ENCODE measurements around the gene PAX7.

The PAX7 gene

DNA sequence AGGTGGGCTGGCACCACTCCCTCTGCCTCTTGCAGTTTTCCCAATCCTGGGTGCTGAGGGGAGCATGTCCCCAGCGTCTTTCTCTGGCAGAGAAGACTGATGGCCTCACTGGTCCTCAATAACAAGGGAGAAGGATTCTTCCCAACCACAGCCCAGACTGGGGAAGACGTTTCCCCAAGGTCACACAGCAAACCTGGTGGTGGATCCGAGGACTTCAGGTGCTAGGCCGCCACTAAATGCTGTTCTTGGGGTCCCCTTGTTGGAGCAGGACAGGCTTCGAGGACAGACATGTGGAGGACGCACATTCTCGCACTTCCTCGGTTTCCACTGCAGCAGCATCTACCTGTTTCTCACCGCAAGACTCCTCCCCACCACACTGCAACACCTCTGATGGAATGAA is 30.9 kb upstream of the PAX7 start:
- Histone ChIP-seq H3K27ac (no peak overlapping the region), H2AFZ (ENCODE audit: low read depth) (no peak overlapping the region), H3K4me1 (ENCODE audit: low read depth, poor library complexity, severe bottlenecking) (no peaks in the 10 kb centered on the region), H3K36me3 (ENCODE audit: insufficient read depth) (no peaks in the 10 kb centered on the region), H3K27me3 (ENCODE audit: insufficient read depth, low read depth) (peaks cover 27% of the 10 kb centered on the region; the same call in 1 of the 2 replicates), H3K4me2 (no peak overlapping the region), H4K20me1 (ENCODE audit: insufficient read depth) (no peaks in the 10 kb centered on the region), H3K4me3 (IDR thresholded peaks at IDR 0.05; ENCODE audit: insufficient read depth, low read depth, low read length) (no peak overlapping the region), H3K79me2 (ENCODE audit: insufficient read depth, low read depth) (no peaks in the 10 kb centered on the region), H3K9ac (no peak overlapping the region)
- TF ChIP-seq, protein P1, sequence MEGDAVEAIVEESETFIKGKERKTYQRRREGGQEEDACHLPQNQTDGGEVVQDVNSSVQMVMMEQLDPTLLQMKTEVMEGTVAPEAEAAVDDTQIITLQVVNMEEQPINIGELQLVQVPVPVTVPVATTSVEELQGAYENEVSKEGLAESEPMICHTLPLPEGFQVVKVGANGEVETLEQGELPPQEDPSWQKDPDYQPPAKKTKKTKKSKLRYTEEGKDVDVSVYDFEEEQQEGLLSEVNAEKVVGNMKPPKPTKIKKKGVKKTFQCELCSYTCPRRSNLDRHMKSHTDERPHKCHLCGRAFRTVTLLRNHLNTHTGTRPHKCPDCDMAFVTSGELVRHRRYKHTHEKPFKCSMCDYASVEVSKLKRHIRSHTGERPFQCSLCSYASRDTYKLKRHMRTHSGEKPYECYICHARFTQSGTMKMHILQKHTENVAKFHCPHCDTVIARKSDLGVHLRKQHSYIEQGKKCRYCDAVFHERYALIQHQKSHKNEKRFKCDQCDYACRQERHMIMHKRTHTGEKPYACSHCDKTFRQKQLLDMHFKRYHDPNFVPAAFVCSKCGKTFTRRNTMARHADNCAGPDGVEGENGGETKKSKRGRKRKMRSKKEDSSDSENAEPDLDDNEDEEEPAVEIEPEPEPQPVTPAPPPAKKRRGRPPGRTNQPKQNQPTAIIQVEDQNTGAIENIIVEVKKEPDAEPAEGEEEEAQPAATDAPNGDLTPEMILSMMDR (conservative IDR thresholded peaks at IDR 0.05; ENCODE audit: low read depth, low read length): no peak

DNA sequence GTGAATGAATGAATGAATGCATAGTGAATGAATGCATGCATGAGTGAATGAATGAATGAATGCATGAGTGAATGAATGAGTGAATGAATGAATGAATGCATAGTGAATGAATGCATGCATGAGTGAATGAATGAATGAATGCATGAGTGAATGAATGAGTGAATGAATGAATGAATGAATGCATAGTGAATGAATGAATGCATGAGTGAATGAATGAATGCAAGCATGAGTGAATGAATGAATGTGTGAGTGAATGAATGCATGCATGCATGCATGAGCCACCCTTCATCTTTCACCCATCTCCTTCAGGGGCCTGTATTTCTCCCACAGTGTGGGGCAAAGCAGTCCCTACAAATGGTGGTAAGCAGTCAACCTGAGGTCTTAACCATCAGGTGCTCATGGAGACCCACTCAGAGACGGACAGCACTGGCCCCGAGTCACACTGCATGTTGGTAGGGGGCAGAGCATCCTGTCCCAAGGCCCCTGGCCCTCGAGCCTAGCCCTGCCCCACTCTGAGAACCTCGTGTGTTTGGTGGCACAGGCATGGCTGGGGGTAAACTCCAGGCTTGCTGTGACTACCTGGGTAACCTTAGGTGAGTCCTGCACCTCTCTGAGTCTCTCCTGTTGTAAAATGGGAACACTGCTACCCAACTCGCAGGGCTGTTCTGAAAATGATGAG is 28.0 kb upstream of the PAX7 start:
- Histone ChIP-seq H3K79me2 (ENCODE audit: insufficient read depth, low read depth) (no peaks in the 10 kb centered on the region), H3K27ac (no peak overlapping the region), H3K4me3 (IDR thresholded peaks at IDR 0.05; ENCODE audit: insufficient read depth, low read depth, low read length) (no peak overlapping the region), H3K36me3 (ENCODE audit: insufficient read depth) (no peaks in the 10 kb centered on the region), H3K4me2 (no peak overlapping the region), H3K27me3 (ENCODE audit: insufficient read depth, low read depth) (peaks cover 41% of the 10 kb centered on the region), H4K20me1 (ENCODE audit: insufficient read depth) (no peaks in the 10 kb centered on the region), H2AFZ (ENCODE audit: low read depth) (no peak overlapping the region), H3K9ac (no peak overlapping the region), H3K4me1 (ENCODE audit: low read depth, poor library complexity, severe bottlenecking) (no peaks in the 10 kb centered on the region)
- TF ChIP-seq, protein P1 (conservative IDR thresholded peaks at IDR 0.05; ENCODE audit: low read depth, low read length): no peak

DNA sequence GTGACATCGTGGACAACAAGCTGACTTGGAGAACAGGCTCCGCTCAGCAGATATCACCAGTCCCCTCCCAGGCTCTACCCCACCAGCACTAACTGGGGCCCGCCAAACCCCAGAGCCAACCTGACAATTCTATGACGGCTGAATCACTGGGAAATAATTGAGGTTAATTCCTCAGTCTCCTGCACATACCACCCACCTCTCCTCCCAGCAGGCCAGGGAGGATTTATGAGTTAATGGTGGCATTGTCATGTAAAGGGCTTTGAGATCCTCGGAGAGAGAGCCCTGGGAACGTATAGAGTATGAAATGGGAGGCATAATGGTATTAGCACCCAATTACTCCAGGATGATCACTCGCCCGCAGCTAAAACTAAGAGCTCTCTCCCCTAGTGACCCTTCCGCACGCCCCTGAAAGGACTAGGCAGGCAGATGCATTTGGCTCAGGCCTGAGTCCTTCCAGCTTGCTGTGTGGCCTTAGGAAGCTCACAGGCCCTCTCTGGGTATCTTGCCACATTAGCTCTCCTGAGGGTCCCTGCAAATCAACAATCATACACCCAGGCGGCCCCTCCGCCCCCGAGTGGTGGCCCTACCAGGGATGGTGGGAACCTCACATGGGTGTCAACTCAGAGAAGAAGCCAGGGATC is 27.3 kb upstream of the PAX7 start:
- H3K27me3 ChIP-seq (ENCODE audit: insufficient read depth, low read depth): peaks cover 40% of the 10 kb centered on the region
- TF ChIP-seq, protein P1 (conservative IDR thresholded peaks at IDR 0.05; ENCODE audit: low read depth, low read length): no peak
- no peaks in the 10 kb centered on the region for H4K20me1 ChIP-seq (ENCODE audit: insufficient read depth)
- no peaks in the 10 kb centered on the region for H3K79me2 ChIP-seq (ENCODE audit: insufficient read depth, low read depth)
- no peak overlapping the region for H3K4me3 ChIP-seq (IDR thresholded peaks at IDR 0.05; ENCODE audit: insufficient read depth, low read depth, low read length)
- H3K36me3 ChIP-seq (ENCODE audit: insufficient read depth): no peaks in the 10 kb centered on the region
- no peak overlapping the region for H2AFZ ChIP-seq (ENCODE audit: low read depth)
- no peak overlapping the region for H3K4me2 ChIP-seq
- H3K4me1 ChIP-seq (ENCODE audit: low read depth, poor library complexity, severe bottlenecking): no peaks in the 10 kb centered on the region
- no peak overlapping the region for H3K27ac ChIP-seq
- no peak overlapping the region for H3K9ac ChIP-seq

DNA sequence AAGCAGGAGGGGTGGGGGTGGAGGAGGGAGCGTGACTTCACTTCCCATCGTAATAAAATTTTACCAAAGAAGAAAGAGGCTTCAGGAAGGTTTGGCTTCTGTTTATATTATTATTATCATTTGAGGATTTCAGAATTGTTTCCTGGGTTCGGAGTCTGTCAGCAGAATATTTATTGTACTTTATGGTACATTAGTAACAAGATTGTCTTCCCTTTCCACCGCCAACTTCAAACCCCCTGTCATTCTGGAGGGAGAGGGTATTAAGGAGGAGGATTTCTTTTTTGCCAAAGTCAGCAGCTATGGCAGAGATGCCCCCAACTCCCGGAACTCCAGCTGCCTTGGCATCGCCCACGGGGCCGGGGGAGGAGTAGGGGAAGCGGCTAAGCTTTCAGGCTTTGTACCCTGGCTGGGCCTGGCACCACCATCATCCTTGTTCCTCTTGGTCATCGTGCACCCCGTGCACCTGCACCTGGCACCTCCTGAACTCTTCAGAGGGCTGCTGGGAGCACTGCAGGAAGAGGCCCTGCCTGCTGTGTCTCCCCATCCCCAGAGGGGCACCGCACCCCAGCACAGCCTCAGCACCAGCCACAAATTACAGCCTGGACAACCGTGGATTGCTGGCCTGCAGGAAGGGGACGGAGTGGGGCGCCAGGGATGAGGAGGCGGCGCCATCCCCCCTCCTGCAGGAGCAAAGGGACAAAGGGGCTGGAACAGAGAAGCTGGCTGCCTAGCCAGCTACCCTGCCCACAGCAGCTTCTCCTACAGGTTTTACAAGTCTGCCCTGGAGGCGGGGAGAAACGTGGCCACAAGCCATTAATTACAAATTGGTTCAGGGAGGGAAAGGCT is 24.0 kb upstream of the PAX7 start:
- Histone ChIP-seq H3K4me1 (ENCODE audit: low read depth, poor library complexity, severe bottlenecking) (no peaks in the 10 kb centered on the region), H4K20me1 (ENCODE audit: insufficient read depth) (no peaks in the 10 kb centered on the region), H3K4me3 (IDR thresholded peaks at IDR 0.05; ENCODE audit: insufficient read depth, low read depth, low read length) (no peak overlapping the region), H3K36me3 (ENCODE audit: insufficient read depth) (no peaks in the 10 kb centered on the region), H3K9ac (no peak overlapping the region), H2AFZ (ENCODE audit: low read depth) (no peak overlapping the region), H3K4me2 (no peak overlapping the region), H3K27ac (no peak overlapping the region), H3K27me3 (ENCODE audit: insufficient read depth, low read depth) (peaks cover 40% of the 10 kb centered on the region), H3K79me2 (ENCODE audit: insufficient read depth, low read depth) (no peaks in the 10 kb centered on the region)
- TF ChIP-seq, protein P1 (conservative IDR thresholded peaks at IDR 0.05; ENCODE audit: low read depth, low read length): no peak

Measured in KMS-11 (cell line).